Measurements from ENCODE around the gene CDC7. TPM values are rescaled to one million over a fixed set of nuclear protein-coding genes. Genes with fewer than 3 reads are reported as not detected.

Gene CDC7
- total and polyA plus RNA-seq, 9 of the 15 experiments (the other 6 are each of a cell fraction or from before 2014, with no cell fraction given): 22.3 to 66.8 (median 44.2) TPM

- TF ChIP-seq MGA (IDR thresholded peaks at IDR 0.05): peak; percentile 89
- TF ChIP-seq PML (IDR thresholded peaks at IDR 0.05; ENCODE audit: low read length): 0 out of 2 replicates have a peak, but pooled peaks have one; percentile 9
- TF ChIP-seq E2F8 (IDR thresholded peaks at IDR 0.05; ENCODE audit: low read depth, partially characterized antibody): peak; percentile 47
- no peak for TF ChIP-seq ZNF431 (CRISPR knock-in tag; IDR thresholded peaks at IDR 0.05)
- TF ChIP-seq SMARCA4 (IDR thresholded peaks at IDR 0.05): peak; percentile 85; the same call in 1 of the 2 replicates
- no peak for TF ChIP-seq ESRRA (IDR thresholded peaks at IDR 0.05; ENCODE audit: borderline replicate concordance, low read depth)
- TF ChIP-seq TAL1 (IDR thresholded peaks at IDR 0.05): peak; percentile 53
- TF ChIP-seq BMI1 (IDR thresholded peaks at IDR 0.05; ENCODE audit: low read length): no peak
- TF ChIP-seq SMAD4 (CRISPR knock-in tag; conservative IDR thresholded peaks at IDR 0.05): 0 out of 2 replicates have a peak, but pooled peaks have one; percentile 42
- TF ChIP-seq SMARCE1 (IDR thresholded peaks at IDR 0.05): peak; percentile 81
- peak; percentile 78; the same call in 1 of the 2 replicates for TF ChIP-seq BHLHE40 (IDR thresholded peaks at IDR 0.05; ENCODE audit: low read length)
- TF ChIP-seq EHMT2 (IDR thresholded peaks at IDR 0.05): peak; percentile 37; the same call in 1 of the 2 replicates
These were observed 55.3 kb downstream of the CDC7 start (continued) for GRCh38 chr1:91555821-91556531.
